Activated B cell treated with CpG ODN at 0.5 μM for 24 hours (primary cell): ENCODE data around the gene ALK. TPM values are rescaled to one million over a fixed set of nuclear protein-coding genes. Genes with fewer than 3 reads are reported as not detected.

Experiments used
- ATAC-seq: fragments of 200-7000 bp; cut with Tn5 transposase; one replicate; pipeline ENCODE4 v1.10.0; 2021; ENCODE audit warnings: low read depth, mild to moderate bottlenecking, moderate library complexity
- CTCF ChIA-PET: fragments of 350-600 bp; sonication (Branson Sonifier 250); formaldehyde crosslinking; loops from one replicate; lab custom pipeline; 2021; ENCODE audit warnings: antibody characterized with exemption; lab: Charles Lee
- POLR2A ChIA-PET: fragments of 350-600 bp; sonication (Branson Sonifier 250); formaldehyde crosslinking; loops from one replicate; lab custom pipeline; 2021; ENCODE audit warnings: antibody characterized with exemption; lab: Charles Lee
- DNase-seq: peaks from one replicate; pipeline ENCODE4 v3.0.0; 2022
- H3K27ac Mint-ChIP-seq: one replicate; pipeline ENCODE4 v1.8.0; 2020; ENCODE audit warnings: mixed read lengths
- H3K27me3 Mint-ChIP-seq: one replicate; pipeline ENCODE4 v1.8.0; 2021; ENCODE audit warnings: mixed read lengths
- H3K36me3 Mint-ChIP-seq: one replicate; pipeline ENCODE4 v1.8.0; 2021; ENCODE audit warnings: low read depth, mixed read lengths
- H3K4me1 Mint-ChIP-seq: one replicate; pipeline ENCODE4 v1.8.0; 2021; ENCODE audit warnings: mixed read lengths
- H3K4me3 Mint-ChIP-seq: one replicate; pipeline ENCODE4 v1.8.0; 2020; ENCODE audit warnings: mild to moderate bottlenecking, mixed read lengths
- H3K9me3 Mint-ChIP-seq: one replicate; pipeline ENCODE4 v1.8.0; 2020; ENCODE audit warnings: mixed read lengths
- CTCF ChIP-seq: fragments of 200-600 bp; IDR thresholded peaks from one replicate; pipeline ENCODE4 v1.8.0; 2022; ENCODE audit warnings: antibody characterized with exemption, mild to moderate bottlenecking
- intact Hi-C: fragments of 100-400 bp; cut with micrococcal nuclease; formaldehyde crosslinking; loops from one replicate; pipeline ENCODE4 v1.15.1; 2024
- total RNA-seq: library from RNA; stranded (reverse); gene quantifications from 2 replicates; pipeline ENCODE4 v1.2.3, GENCODE V29; 2022

ALK gene
- total RNA-seq, 1 donor from 2014 or later: not detected

GRCh38 chr2:29317801-29318485 lies 603.4 kb downstream of the ALK start:
- Mint-ChIP-seq H3K9me3 (no peaks in the 10 kb centered on the region), H3K27ac (no peak overlapping the region), H3K36me3 (no peaks in the 10 kb centered on the region), H3K4me1 (peaks cover 28% of the 10 kb centered on the region), H3K27me3 (peaks cover 15% of the 10 kb centered on the region), H3K4me3 (no peak overlapping the region)
- no peak for TF ChIP-seq CTCF
- DNase-seq: no peak
- ChIA-PET POLR2A (no interaction called here), CTCF (no interaction called here)
- ATAC-seq: no peak
- intact Hi-C loops: no loop called here

- no peak for ATAC-seq
- no peak for TF ChIP-seq CTCF
- H3K4me3 Mint-ChIP-seq: no peak overlapping the region
- ChIA-PET POLR2A (no interaction called here), CTCF (no interaction called here)
- H3K27me3 Mint-ChIP-seq: peaks cover 13% of the 10 kb centered on the region
- H3K4me1 Mint-ChIP-seq: peaks cover 28% of the 10 kb centered on the region
- DNase-seq: no peak
- intact Hi-C loops: no loop called here
- no peaks in the 10 kb centered on the region for H3K36me3 Mint-ChIP-seq
- no peak overlapping the region for H3K27ac Mint-ChIP-seq
- no peaks in the 10 kb centered on the region for H3K9me3 Mint-ChIP-seq
Measured at GRCh38 chr2:29317077-29317517, 604.3 kb downstream of the ALK start.

- Mint-ChIP-seq H3K9me3 (no peaks in the 10 kb centered on the region), H3K36me3 (no peaks in the 10 kb centered on the region), H3K27me3 (peaks cover 6% of the 10 kb centered on the region), H3K4me3 (peak overlapping the region; percentile 77), H3K27ac (no peak overlapping the region), H3K4me1 (peaks cover 28% of the 10 kb centered on the region)
- CTCF ChIA-PET: interaction anchor here (0.7 kb wide), 1 partner anchor 23 kb away, joined by 3 read pairs; no protein-coding TSS in a partner anchor
- POLR2A ChIA-PET: no interaction called here
- intact Hi-C loops: no loop called here
- no peak for DNase-seq
- peak; percentile 69 for ATAC-seq
- no peak for TF ChIP-seq CTCF
Measured at GRCh38 chr2:29314816-29315571, 606.4 kb downstream of the ALK start.

- no peak overlapping the region for H3K4me3 Mint-ChIP-seq
- H3K36me3 Mint-ChIP-seq: no peaks in the 10 kb centered on the region
- no peak for DNase-seq
- intact Hi-C loops: no loop called here
- peaks cover 15% of the 10 kb centered on the region for H3K4me1 Mint-ChIP-seq
- H3K27me3 Mint-ChIP-seq: peaks cover 5% of the 10 kb centered on the region
- H3K27ac Mint-ChIP-seq: no peak overlapping the region
- ChIA-PET CTCF (no interaction called here), POLR2A (no interaction called here)
- TF ChIP-seq CTCF: no peak
- ATAC-seq: no peak
- no peaks in the 10 kb centered on the region for H3K9me3 Mint-ChIP-seq
Measured at GRCh38 chr2:29311458-29311857, 609.9 kb downstream of the ALK start.

- ChIA-PET CTCF (no interaction called here), POLR2A (no interaction called here)
- no peak for TF ChIP-seq CTCF
Measured at GRCh38 chr2:29310650-29311348, 610.6 kb downstream of the ALK start.

More at GRCh38 chr2:29310650-29311348, 610.6 kb downstream of the ALK start:
- DNase-seq: no peak
- Mint-ChIP-seq H3K4me1 (peaks cover 14% of the 10 kb centered on the region), H3K27me3 (peaks cover 5% of the 10 kb centered on the region), H3K27ac (no peak overlapping the region), H3K36me3 (no peaks in the 10 kb centered on the region), H3K4me3 (no peak overlapping the region), H3K9me3 (no peaks in the 10 kb centered on the region)
- intact Hi-C loops: no loop called here
- no peak for ATAC-seq
